GM21786 (cell line): Measurements from ENCODE around the gene PEX5.
"Not testable (repeated sequence)": the region's sequence is repeated elsewhere in the genome, so short reads cannot be mapped to it uniquely, and the experiment has no call there.

Source experiments
- ATAC-seq: cut with Tn5 transposase; IDR thresholded peaks from one replicate; pipeline ENCODE4 v1.9.1; 2021; ENCODE audit not compliant: unreplicated experiment

The PEX5 gene

GRCh38 chr12:7158781-7159609, 30.5 kb upstream of the PEX5 start:
- ATAC-seq, result no peak

- no peak for ATAC-seq
Observed at GRCh38 chr12:7160183-7160582, 29.3 kb upstream of the PEX5 start.

- ATAC-seq, result no peak
Observed at GRCh38 chr12:7161327-7161726, 28.2 kb upstream of the PEX5 start.

GRCh38 chr12:7161811-7162210, 27.7 kb upstream of the PEX5 start:
- no peak for ATAC-seq

- ATAC-seq, result no peak
Observed at GRCh38 chr12:7162691-7163114, 26.8 kb upstream of the PEX5 start.

- no peak for ATAC-seq
Observed at GRCh38 chr12:7169951-7170350, 19.5 kb upstream of the PEX5 start.

- ATAC-seq, result no peak
Observed at GRCh38 chr12:7171854-7172253, 17.6 kb upstream of the PEX5 start.

GRCh38 chr12:7175493-7175892, 14.0 kb upstream of the PEX5 start:
- ATAC-seq, result no peak

- no peak for ATAC-seq
Observed at GRCh38 chr12:7176595-7176994, 12.9 kb upstream of the PEX5 start.

- ATAC-seq, result no peak
Observed at GRCh38 chr12:7178481-7178880, 11.0 kb upstream of the PEX5 start.

GRCh38 chr12:7180685-7181084, 8.8 kb upstream of the PEX5 start:
- no peak for ATAC-seq

GRCh38 chr12:7186058-7186457, 3.4 kb upstream of the PEX5 start:
- not testable (repeated sequence) for ATAC-seq

- ATAC-seq, result peak; percentile 29
Observed at GRCh38 chr12:7188562-7189397, 706 bp upstream of the PEX5 start.

- no peak for ATAC-seq
Observed at GRCh38 chr12:7190268-7191055, 976 bp downstream of the PEX5 start.

GRCh38 chr12:7193674-7194073, 4.2 kb downstream of the PEX5 start:
- ATAC-seq, result no peak

- ATAC-seq, result no peak
Observed at GRCh38 chr12:7197841-7198240, 8.4 kb downstream of the PEX5 start.

- ATAC-seq, result no peak
Observed at GRCh38 chr12:7203109-7203508, 13.6 kb downstream of the PEX5 start.

GRCh38 chr12:7205091-7205490, 15.6 kb downstream of the PEX5 start:
- ATAC-seq, result no peak

GRCh38 chr12:7206691-7207090, 17.2 kb downstream of the PEX5 start:
- ATAC-seq, result no peak

- no peak for ATAC-seq
Observed at GRCh38 chr12:7207866-7208625, 18.6 kb downstream of the PEX5 start.

- no peak for ATAC-seq
Observed at GRCh38 chr12:7209958-7210357, 20.5 kb downstream of the PEX5 start.
